Prostate gland (tissue), 2 donors: Measurements from ENCODE around the gene BABAM2. TPM values are rescaled to one million over a fixed set of nuclear protein-coding genes. Genes with fewer than 3 reads are reported as not detected.

Experiments used
- DNase-seq: peaks from one replicate; pipeline ENCODE4 v3.0.0-alpha.2; 2019; ENCODE audit warnings: low spot score
- H3K27ac ChIP-seq, 2 donors: fragments of 200-600 bp; sonication (generic); 2 replicates each; pipeline ENCODE4 v1.5.1; 2017 to 2019
- H3K27me3 ChIP-seq: fragments of 200-600 bp; sonication (generic); replicated peaks from 2 replicates; pipeline ENCODE4 v1.5.1; 2019; ENCODE audit not compliant: insufficient read depth
- H3K36me3 ChIP-seq, 2 donors: fragments of 200-600 bp; sonication (generic); 1 replicate in 1 of 2; 2 replicates in 1 of 2; pipeline versions ENCODE4 v1.5.1 to v1.8.1; 2017 to 2019
- H3K4me1 ChIP-seq: fragments of 200-600 bp; sonication (generic); replicated peaks from 2 replicates; pipeline ENCODE4 v1.5.1; 2019
- H3K4me3 ChIP-seq, 2 donors: fragments of 200-600 bp; sonication (generic); 2 replicates each; pipeline ENCODE4 v1.5.1; 2017 to 2019
- H3K9me3 ChIP-seq: fragments of 200-600 bp; sonication (generic); 2 replicates; pipeline ENCODE4 v1.5.1; 2017
- POLR2A ChIP-seq: fragments of 450-650 bp; IDR thresholded peaks from one replicate; pipeline ENCODE4 v1.6.1; 2016; ENCODE audit warnings: antibody characterized with exemption, mild to moderate bottlenecking
- POLR2AphosphoS5 ChIP-seq: sonication (generic); formaldehyde crosslinking; IDR thresholded peaks from one replicate; pipeline ENCODE4 v1.6.1; 2017; ENCODE audit warnings: antibody characterized with exemption
- WGBS: methylation state at CpG from one replicate; pipeline ENCODE4 v1.1.5; 2018; 5-methylcytosine and 5-hydroxymethylcytosine counted together
- intact Hi-C: fragments of 100-400 bp; cut with DNase I; formaldehyde crosslinking; loops from one replicate; pipeline ENCODE4 v1.14.2; 2022
- total RNA-seq, 2 donors: library from RNA; depleted of rRNA; stranded (reverse); fragments of >200 nt; gene quantifications; one replicate each; pipeline ENCODE4 v1.1.0, GENCODE V29; 2016
- TF ChIP-seq, protein P1 (sequence below), 4 experiments: fragments of 200-600 bp in 2 of 4; fragments of 450-650 bp in 2 of 4; sonication (generic) in 2 of 4; IDR thresholded peaks; 1 replicate in 3 of 4; 2 replicates in 1 of 4; pipeline ENCODE4 v1.5.1; 2016 to 2019; ENCODE audit warnings: antibody characterized with exemption in 4 of 4, mild to moderate bottlenecking in 2 of 4, moderate library complexity in 2 of 4

Gene BABAM2
- total RNA-seq, 2 donors from 2014 or later: 35.8 to 37.3 TPM

DNA sequence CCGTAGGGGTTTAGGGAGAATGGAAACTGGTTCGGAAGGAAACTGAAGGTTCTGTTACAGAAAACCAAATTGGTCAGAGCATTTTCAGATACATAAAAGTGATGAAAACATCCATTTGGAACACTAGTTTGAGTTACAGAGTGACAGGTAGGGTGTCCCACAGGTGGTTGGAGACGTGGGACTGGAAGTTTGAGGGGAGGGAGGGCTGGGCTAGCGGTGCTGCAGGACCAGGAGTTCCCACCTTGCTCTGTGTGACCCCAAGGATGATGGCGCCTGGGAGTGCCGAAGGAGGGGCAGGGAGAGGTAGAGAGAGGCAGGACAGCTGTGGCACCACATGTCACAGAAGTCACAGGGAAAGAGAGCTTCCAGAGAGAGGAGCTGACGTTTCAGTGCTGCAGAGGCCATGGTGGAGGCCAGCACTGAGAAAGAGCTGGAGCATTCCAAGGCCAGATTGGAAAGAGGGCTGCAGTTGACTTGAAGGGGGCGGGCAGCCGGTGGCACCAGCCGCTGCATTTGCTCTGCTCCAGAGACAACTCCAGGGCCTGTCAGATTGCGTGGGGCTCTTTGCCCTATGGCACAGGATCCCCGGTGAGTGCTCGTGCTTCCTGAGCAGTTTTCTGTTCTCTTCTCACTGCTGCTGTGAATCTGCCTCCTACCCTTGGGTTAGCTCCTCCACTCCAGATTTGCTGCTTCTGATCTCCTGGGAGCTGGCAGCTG, 445.9 kb downstream of the BABAM2 start:
- 87% methylated on average over 13 of the region's 13 CpGs for WGBS
- no peaks in the 10 kb centered on the region for H3K9me3 ChIP-seq
- intact Hi-C loops: no loop called here
- no peaks in the 10 kb centered on the region for H3K27me3 ChIP-seq
- H3K4me3 ChIP-seq: no peak overlapping the region
- peaks cover 4% of the 10 kb centered on the region for H3K4me1 ChIP-seq
- H3K27ac ChIP-seq: no peak overlapping the region
- TF ChIP-seq POLR2A: no peak
- DNase-seq: no peak
- H3K36me3 ChIP-seq: no peaks in the 10 kb centered on the region

DNA sequence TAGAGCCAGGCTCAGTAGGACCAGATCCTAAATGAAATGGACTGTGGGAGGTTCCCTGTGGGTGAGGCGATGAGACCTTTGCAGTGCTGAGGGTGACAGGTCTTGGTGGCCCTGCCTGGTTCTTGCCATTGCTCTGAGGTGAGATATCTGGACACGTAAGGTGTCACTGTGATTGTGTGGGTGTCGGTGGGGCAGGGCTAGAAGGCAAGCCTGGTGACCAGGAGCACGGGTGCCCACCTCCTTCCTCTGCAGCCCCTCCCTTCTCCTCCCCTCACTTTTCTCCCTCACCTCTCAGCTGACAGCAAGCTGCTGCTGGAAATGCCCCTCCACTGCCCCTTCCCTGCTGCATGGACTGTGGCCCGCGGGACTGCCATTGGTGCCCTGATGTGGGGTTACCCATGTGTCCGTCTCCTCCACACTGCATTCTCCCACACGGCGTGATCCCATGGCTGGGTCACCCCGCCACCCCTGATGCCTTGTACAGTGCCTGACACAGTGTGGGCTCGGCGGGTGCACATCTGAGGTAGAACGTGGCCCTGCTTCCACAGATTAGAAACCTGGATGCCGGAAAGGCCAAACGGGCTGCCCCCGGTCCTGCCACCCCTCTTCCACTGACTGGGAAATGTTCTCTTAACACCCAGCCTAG, 446.6 kb downstream of the BABAM2 start:
- Histone ChIP-seq H3K27ac (no peak overlapping the region), H3K27me3 (no peaks in the 10 kb centered on the region), H3K9me3 (no peaks in the 10 kb centered on the region), H3K4me1 (peaks cover 4% of the 10 kb centered on the region), H3K36me3 (no peaks in the 10 kb centered on the region), H3K4me3 (no peak overlapping the region)
- no peak for DNase-seq
- TF ChIP-seq POLR2AphosphoS5: no peak
- TF ChIP-seq POLR2A: no peak
- TF ChIP-seq, protein P1, sequence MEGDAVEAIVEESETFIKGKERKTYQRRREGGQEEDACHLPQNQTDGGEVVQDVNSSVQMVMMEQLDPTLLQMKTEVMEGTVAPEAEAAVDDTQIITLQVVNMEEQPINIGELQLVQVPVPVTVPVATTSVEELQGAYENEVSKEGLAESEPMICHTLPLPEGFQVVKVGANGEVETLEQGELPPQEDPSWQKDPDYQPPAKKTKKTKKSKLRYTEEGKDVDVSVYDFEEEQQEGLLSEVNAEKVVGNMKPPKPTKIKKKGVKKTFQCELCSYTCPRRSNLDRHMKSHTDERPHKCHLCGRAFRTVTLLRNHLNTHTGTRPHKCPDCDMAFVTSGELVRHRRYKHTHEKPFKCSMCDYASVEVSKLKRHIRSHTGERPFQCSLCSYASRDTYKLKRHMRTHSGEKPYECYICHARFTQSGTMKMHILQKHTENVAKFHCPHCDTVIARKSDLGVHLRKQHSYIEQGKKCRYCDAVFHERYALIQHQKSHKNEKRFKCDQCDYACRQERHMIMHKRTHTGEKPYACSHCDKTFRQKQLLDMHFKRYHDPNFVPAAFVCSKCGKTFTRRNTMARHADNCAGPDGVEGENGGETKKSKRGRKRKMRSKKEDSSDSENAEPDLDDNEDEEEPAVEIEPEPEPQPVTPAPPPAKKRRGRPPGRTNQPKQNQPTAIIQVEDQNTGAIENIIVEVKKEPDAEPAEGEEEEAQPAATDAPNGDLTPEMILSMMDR (IDR thresholded peaks at IDR 0.05): no peak
- WGBS: 90% methylated on average over 16 of the region's 16 CpGs
- intact Hi-C loops: no loop called here

DNA sequence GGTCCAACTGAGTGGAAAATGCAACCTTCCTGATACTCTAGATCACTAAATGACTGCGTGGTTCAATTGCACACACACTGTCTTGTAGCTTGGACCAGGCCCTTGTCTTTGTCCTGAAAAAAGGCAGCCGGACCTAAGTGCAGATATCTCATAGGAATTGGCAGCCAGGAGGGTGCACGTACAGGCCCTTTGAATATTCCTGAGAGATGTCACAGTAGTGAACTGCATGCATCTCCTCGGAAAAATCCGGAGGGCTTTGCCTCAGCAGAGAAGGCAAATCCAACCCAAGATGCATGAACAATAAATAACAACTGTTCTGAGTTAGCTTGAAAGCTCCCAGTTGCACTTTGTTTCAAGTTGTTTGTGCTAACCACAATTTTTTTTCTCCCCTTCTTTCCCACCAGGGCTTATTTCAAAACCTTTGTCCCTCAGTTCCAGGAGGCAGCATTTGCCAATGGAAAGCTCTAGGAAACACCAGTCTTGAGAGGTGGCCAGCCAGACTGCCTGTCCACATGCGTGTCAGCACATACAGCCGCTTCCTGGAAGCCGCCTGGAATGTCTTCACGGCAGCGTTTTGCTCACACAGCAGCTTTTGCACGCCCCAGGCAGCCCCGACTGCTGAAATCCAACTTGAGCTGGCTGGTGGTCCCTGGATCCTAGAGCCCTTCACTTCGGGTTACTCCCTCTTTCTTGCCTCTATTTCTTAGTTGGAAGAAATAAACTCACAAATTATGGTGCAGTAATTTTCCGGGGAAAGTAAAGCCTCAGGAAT, 447.7 kb downstream of the BABAM2 start:
- H3K36me3 ChIP-seq: no peaks in the 10 kb centered on the region
- H3K27ac ChIP-seq: peak overlapping the region; percentile 28 to 32
- peaks cover 9% of the 10 kb centered on the region for H3K4me1 ChIP-seq
- H3K4me3 ChIP-seq: no peak overlapping the region
- H3K9me3 ChIP-seq: no peaks in the 10 kb centered on the region
- intact Hi-C loops: no loop called here
- peak; percentile 53 for DNase-seq
- H3K27me3 ChIP-seq: no peaks in the 10 kb centered on the region
- TF ChIP-seq POLR2AphosphoS5 (peak; percentile 62), POLR2A (no peak)
- TF ChIP-seq, protein P1 (IDR thresholded peaks at IDR 0.05): no peak
- WGBS: 43% methylated on average over 14 of the region's 14 CpGs

DNA sequence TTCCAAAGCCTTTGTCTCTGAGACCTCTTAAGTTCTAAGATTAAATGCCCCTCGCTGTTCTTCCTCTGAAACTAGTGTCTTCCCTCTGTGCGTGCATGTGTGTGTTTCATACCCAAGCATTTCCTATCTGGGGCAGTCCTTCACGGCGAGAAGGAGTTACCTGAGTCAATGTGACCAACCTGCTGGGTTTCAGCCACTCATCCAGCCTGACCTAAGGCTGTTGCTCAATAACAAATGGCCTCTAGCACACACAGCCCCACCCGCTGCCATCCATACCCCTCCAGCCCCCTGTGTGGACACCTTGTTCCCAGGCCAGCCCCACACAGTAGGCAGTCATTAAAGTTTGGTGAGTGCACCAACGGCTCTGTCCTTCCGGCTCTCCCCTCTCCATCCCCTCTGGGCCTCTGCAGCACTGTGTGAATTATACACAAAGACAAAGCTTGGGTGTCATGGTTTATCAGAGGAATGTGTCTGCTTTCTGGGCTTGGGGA, 448.3 kb downstream of the BABAM2 start:
- intact Hi-C loops: no loop called here
- peak overlapping the region; percentile 28 to 32 for H3K27ac ChIP-seq
- H3K4me3 ChIP-seq: no peak overlapping the region
- no peaks in the 10 kb centered on the region for H3K9me3 ChIP-seq
- H3K36me3 ChIP-seq: no peaks in the 10 kb centered on the region
- DNase-seq: no peak
- H3K4me1 ChIP-seq: peaks cover 9% of the 10 kb centered on the region
- no peaks in the 10 kb centered on the region for H3K27me3 ChIP-seq
- TF ChIP-seq POLR2AphosphoS5 (no peak), POLR2A (no peak)
- TF ChIP-seq, protein P1 (IDR thresholded peaks at IDR 0.05): no peak
- 78% methylated on average over 7 of the region's 7 CpGs for WGBS

DNA sequence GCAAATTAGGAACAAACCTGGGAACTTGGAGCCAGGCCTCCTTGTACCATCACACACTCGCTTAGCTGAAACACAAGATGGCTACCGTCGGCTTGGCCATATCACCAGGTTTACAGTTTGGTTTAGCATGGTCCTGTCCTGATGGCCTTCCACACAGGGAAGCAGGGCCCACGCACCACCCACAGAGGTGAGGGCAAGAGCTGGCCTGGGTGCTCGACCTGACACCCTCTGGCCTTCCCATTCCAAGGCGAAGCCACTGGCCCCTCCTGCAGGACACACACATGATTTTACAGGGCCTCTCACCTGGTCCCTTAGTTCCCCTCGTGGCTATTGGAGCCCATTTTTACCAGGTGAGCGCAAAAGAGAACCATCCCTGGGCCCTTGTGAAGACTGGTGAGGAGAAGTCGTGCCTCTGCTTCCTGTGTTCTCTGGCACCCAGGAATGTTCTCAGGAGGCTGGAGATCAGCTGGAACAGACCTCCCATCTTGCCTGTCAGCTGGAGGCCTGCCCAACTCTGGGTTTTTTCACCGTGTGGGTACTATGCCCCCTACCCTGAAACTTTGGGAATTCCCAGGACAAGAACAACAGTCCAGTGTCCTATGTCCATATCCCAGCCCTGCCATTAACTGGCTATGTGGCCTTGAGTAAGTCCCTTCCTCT, 449.1 kb downstream of the BABAM2 start:
- WGBS: 90% methylated on average over 10 of the region's 10 CpGs
- intact Hi-C loops: no loop called here
- DNase-seq: no peak
- no peaks in the 10 kb centered on the region for H3K27me3 ChIP-seq
- H3K27ac ChIP-seq: peak overlapping the region in 1 of 2 donors; percentile 76
- H3K4me3 ChIP-seq: no peak overlapping the region
- H3K4me1 ChIP-seq: peaks cover 9% of the 10 kb centered on the region
- no peaks in the 10 kb centered on the region for H3K9me3 ChIP-seq
- no peaks in the 10 kb centered on the region for H3K36me3 ChIP-seq
- TF ChIP-seq POLR2A: no peak
- TF ChIP-seq, protein P1 (IDR thresholded peaks at IDR 0.05): no peak
- TF ChIP-seq POLR2AphosphoS5: no peak
